Measurements from ENCODE around the gene FOXO3. TPM values are rescaled to one million over a fixed set of nuclear protein-coding genes. Genes with fewer than 3 reads are reported as not detected.

Gene FOXO3
- total and polyA plus RNA-seq, 2 of the 13 experiments (the other 11 are each of a cell fraction or from before 2014, with no cell fraction given) = 16.0 to 22.5 TPM

GRCh38 chr6:108541843-108542759, 18.6 kb upstream of the FOXO3 start (continued):
- TF ChIP-seq CAMTA2 (CRISPR knock-in tag; IDR thresholded peaks at IDR 0.05; ENCODE audit: borderline replicate concordance) = no peak
- TF ChIP-seq SOX13 (IDR thresholded peaks at IDR 0.05) = no peak
- peak in 1 of 2 experiments; percentile 10; a peak in 1 of 4 replicates for TF ChIP-seq SOX13 (CRISPR knock-in tag; conservative IDR thresholded peaks at IDR 0.05 in 1 of 2, IDR thresholded peaks at IDR 0.05 in 1 of 2)
- TF ChIP-seq ASH2L (IDR thresholded peaks at IDR 0.05; ENCODE audit: insufficient read length, low read depth, low read length) = peak; percentile 21
- TF ChIP-seq SRSF1 (optimal IDR thresholded peaks at IDR 0.05; ENCODE audit: low read depth, low read length) = no peak
- TF ChIP-seq ZNF512B (CRISPR knock-in tag; IDR thresholded peaks at IDR 0.05; ENCODE audit: borderline replicate concordance) = peak; percentile 89; the same call in 1 of the 2 replicates
- no peak for TF ChIP-seq ZNF605 (CRISPR knock-in tag; IDR thresholded peaks at IDR 0.05)
- no peak for TF ChIP-seq EP300 (IDR thresholded peaks at IDR 0.05; ENCODE audit: low read depth in 2 of 2, low read length in 2 of 2)
- no peak for TF ChIP-seq EP300 (CRISPR knock-in tag; IDR thresholded peaks at IDR 0.05; ENCODE audit: borderline replicate concordance)
- TF ChIP-seq HMG20B (CRISPR knock-in tag; conservative IDR thresholded peaks at IDR 0.05) = no peak
- TF ChIP-seq ZNF781 (CRISPR knock-in tag; IDR thresholded peaks at IDR 0.05; ENCODE audit: borderline replicate concordance, not compliant biosample characterization) = peak; percentile 40
- no peak for TF ChIP-seq RBFOX2 (IDR thresholded peaks at IDR 0.05; ENCODE audit: low read depth, low read length)
- no peak for TF ChIP-seq TP53 (CRISPR knock-in tag; conservative IDR thresholded peaks at IDR 0.05)
- TF ChIP-seq ZNF280D (CRISPR knock-in tag; IDR thresholded peaks at IDR 0.05) = no peak
- TF ChIP-seq FOXP1 (IDR thresholded peaks at IDR 0.05) = no peak
- TF ChIP-seq FOXP1 (CRISPR knock-in tag; IDR thresholded peaks at IDR 0.05) = no peak
